Astrocyte (in vitro differentiated cells and primary cell): Measurements from ENCODE around the gene ZNF385B. TPM values are rescaled to one million over a fixed set of nuclear protein-coding genes. Genes with fewer than 3 reads are reported as not detected.

Experiments
- DNase-seq: peaks from one replicate; pipeline ENCODE4 v3.0.0-alpha.2; 2010; ENCODE audit warnings: low read depth
- FAIRE-seq: peaks from 2 replicates; lab custom pipeline; 2011; peaks lifted over from hg19 to GRCh38; lab: Jason Lieb, UNC
- H2AFZ ChIP-seq: 2 replicates; pipeline ENCODE4 v1.6.0; 2012; ENCODE audit warnings: low read depth, low read length, inconsistent platforms
- H3K27ac ChIP-seq: 2 replicates; pipeline ENCODE4 v1.5.1; 2011; ENCODE audit warnings: low read depth, low read length, inconsistent platforms
- H3K27me3 ChIP-seq: 2 replicates; pipeline ENCODE4 v1.6.0; 2011; ENCODE audit warnings: low read length, inconsistent platforms; ENCODE audit not compliant: insufficient read depth
- H3K36me3 ChIP-seq: 2 replicates; pipeline ENCODE4 v1.5.1; 2011; ENCODE audit warnings: low read length, inconsistent platforms; ENCODE audit not compliant: insufficient read depth
- H3K4me1 ChIP-seq: 2 replicates; pipeline ENCODE4 v1.5.1; 2011; ENCODE audit warnings: low read length, inconsistent platforms; ENCODE audit not compliant: insufficient read depth
- H3K4me2 ChIP-seq: 2 replicates; pipeline ENCODE4 v1.6.0; 2012; ENCODE audit warnings: low read length, inconsistent platforms
- H3K4me3 ChIP-seq: 2 replicates; pipeline ENCODE4 v1.5.1; 2011; ENCODE audit warnings: low read depth, mild to moderate bottlenecking, low read length, inconsistent platforms; ENCODE audit not compliant: insufficient read depth
- H3K79me2 ChIP-seq: 2 replicates; pipeline ENCODE4 v1.6.0; 2012; ENCODE audit warnings: mild to moderate bottlenecking, low read length, inconsistent platforms; ENCODE audit not compliant: insufficient read depth
- H3K9ac ChIP-seq: 2 replicates; pipeline ENCODE4 v1.6.0; 2012; ENCODE audit warnings: mild to moderate bottlenecking, low read length, inconsistent platforms
- H3K9me3 ChIP-seq: 2 replicates; pipeline ENCODE4 v1.5.1; 2012; ENCODE audit warnings: low read depth, mild to moderate bottlenecking, low read length, inconsistent platforms; ENCODE audit not compliant: insufficient read depth
- H4K20me1 ChIP-seq: 2 replicates; pipeline ENCODE4 v1.6.0; 2012; ENCODE audit warnings: low read length, inconsistent platforms; ENCODE audit not compliant: insufficient read depth
- H3K27ac Mint-ChIP-seq: one replicate; pipeline ENCODE4 v1.8.0; 2021; ENCODE audit warnings: mild to moderate bottlenecking, mixed read lengths; ENCODE audit not compliant: unreplicated experiment
- H3K27me3 Mint-ChIP-seq: one replicate; pipeline ENCODE4 v1.8.0; 2021; ENCODE audit warnings: low read depth, mixed read lengths; ENCODE audit not compliant: unreplicated experiment
- H3K36me3 Mint-ChIP-seq: one replicate; pipeline ENCODE4 v1.8.0; 2021; ENCODE audit warnings: low read depth, mixed read lengths; ENCODE audit not compliant: unreplicated experiment
- H3K4me1 Mint-ChIP-seq: one replicate; pipeline ENCODE4 v1.8.0; 2021; ENCODE audit warnings: low read depth, mixed read lengths; ENCODE audit not compliant: unreplicated experiment
- H3K4me3 Mint-ChIP-seq: one replicate; pipeline ENCODE4 v1.8.0; 2021; ENCODE audit warnings: mild to moderate bottlenecking, moderate library complexity, mixed read lengths; ENCODE audit not compliant: unreplicated experiment
- H3K9me3 Mint-ChIP-seq: one replicate; pipeline ENCODE4 v1.8.0; 2021; ENCODE audit warnings: mild to moderate bottlenecking, mixed read lengths; ENCODE audit not compliant: unreplicated experiment
- CTCF ChIP-seq: IDR thresholded peaks from 2 replicates; pipeline ENCODE4 v1.5.1; 2011; ENCODE audit warnings: low read depth, mild to moderate bottlenecking, inconsistent platforms, low read length, moderate library complexity; ENCODE audit not compliant: insufficient read depth
- EZH2 ChIP-seq: IDR thresholded peaks from 2 replicates; pipeline ENCODE4 v1.6.1; 2012; ENCODE audit warnings: mild to moderate bottlenecking, low read length, inconsistent platforms; ENCODE audit not compliant: insufficient read depth
- total RNA-seq: library from RNA; stranded (reverse); gene quantifications from 2 replicates; pipeline ENCODE4 v1.2.1, GENCODE V29; 2021

ZNF385B gene
- total RNA-seq, 1 donor from 2014 or later = 0.27 TPM

GRCh38 chr2:179840840-179841239 is 20.6 kb downstream of the ZNF385B start:
- no peak for TF ChIP-seq EZH2
- H3K4me3 ChIP-seq = no peak overlapping the region
- no peak overlapping the region for H3K9ac ChIP-seq
- Mint-ChIP-seq H3K4me3 (no peak overlapping the region), H3K27ac (no peak overlapping the region), H3K27me3 (no peaks in the 10 kb centered on the region), H3K9me3 (no peaks in the 10 kb centered on the region), H3K36me3 (no peaks in the 10 kb centered on the region), H3K4me1 (peaks cover 14% of the 10 kb centered on the region)
- FAIRE-seq (no peak), DNase-seq (no peak)
- no peak overlapping the region for H2AFZ ChIP-seq
- no peaks in the 10 kb centered on the region for H3K9me3 ChIP-seq
- no peaks in the 10 kb centered on the region for H4K20me1 ChIP-seq
- no peaks in the 10 kb centered on the region for H3K79me2 ChIP-seq
- H3K27me3 ChIP-seq = no peaks in the 10 kb centered on the region
- H3K4me1 ChIP-seq = no peaks in the 10 kb centered on the region
- no peak overlapping the region for H3K27ac ChIP-seq
- no peak overlapping the region for H3K4me2 ChIP-seq
- H3K36me3 ChIP-seq = no peaks in the 10 kb centered on the region

DNA sequence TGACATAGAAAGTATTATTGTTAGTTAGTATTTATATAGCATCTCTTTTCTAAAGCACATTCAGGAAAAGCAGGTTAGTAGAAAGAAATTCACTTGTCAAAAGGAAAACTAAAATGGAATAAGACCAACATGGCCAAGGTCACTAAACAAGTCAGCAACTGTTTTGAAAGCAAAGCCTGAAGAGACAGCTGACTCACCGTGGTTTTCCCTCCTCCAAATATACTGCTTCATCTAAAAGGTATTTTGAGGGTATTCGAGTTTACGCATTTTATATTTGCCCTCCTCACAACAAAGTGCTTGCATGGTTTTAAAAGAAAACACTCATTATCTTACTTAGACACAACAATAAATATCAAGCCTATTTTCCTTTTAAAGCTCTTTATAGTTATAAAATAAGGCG is 24.0 kb downstream of the ZNF385B start:
- Histone ChIP-seq H3K9ac (no peak overlapping the region), H3K36me3 (no peaks in the 10 kb centered on the region), H3K9me3 (no peaks in the 10 kb centered on the region), H3K4me3 (no peak overlapping the region), H3K79me2 (no peaks in the 10 kb centered on the region), H3K27ac (no peak overlapping the region), H3K4me2 (peak overlapping the region; percentile 11), H4K20me1 (no peaks in the 10 kb centered on the region), H3K27me3 (no peaks in the 10 kb centered on the region), H3K4me1 (no peaks in the 10 kb centered on the region), H2AFZ (no peak overlapping the region)
- FAIRE-seq = no peak
- DNase-seq = peak; percentile 82
- Mint-ChIP-seq H3K4me1 (peaks cover 14% of the 10 kb centered on the region), H3K4me3 (no peak overlapping the region), H3K36me3 (no peaks in the 10 kb centered on the region), H3K27me3 (no peaks in the 10 kb centered on the region), H3K27ac (peak overlapping the region; percentile 51), H3K9me3 (no peaks in the 10 kb centered on the region)
- TF ChIP-seq EZH2 = no peak
- TF ChIP-seq CTCF = no peak

DNA sequence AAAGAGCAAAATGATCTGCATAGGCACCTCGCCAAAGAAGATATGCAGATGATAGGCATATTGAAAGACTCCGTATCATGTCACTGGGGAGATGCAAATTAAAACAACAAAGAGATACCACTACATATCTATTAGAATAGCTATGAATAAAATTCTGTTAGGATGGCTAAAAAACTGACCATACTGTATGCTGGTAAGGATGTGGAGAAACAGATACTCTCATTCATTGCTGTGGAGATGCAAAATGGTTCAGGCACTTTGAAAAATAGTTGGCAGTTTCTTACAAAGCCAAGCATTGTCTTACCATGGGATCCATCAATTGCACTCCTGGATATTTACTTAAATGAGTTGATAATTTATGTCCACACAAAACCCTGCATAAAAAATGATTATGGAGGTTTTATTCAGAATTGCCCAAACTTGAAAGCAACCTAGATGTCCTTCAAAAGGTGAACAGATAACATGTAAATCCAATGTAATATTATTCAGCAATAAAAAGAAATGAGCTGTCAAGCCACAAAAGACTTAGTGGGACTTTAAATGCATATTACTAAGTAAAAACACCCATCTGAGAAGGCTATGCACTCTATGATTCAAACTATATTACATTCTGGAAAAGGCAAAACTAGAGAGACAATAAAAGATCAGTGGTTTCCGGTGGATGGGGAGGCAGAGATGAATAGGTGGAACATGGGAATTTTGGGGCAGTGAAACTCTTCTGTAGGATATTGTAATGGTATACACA is 31.2 kb downstream of the ZNF385B start:
- peaks cover 19% of the 10 kb centered on the region for H3K4me1 Mint-ChIP-seq
- no peaks in the 10 kb centered on the region for H3K9me3 Mint-ChIP-seq
- H4K20me1 ChIP-seq = no peaks in the 10 kb centered on the region
- no peaks in the 10 kb centered on the region for H3K36me3 ChIP-seq
- no peak overlapping the region for H3K4me3 Mint-ChIP-seq
- FAIRE-seq (no peak), DNase-seq (no peak)
- H3K27ac Mint-ChIP-seq = no peak overlapping the region
- H3K27me3 Mint-ChIP-seq = no peaks in the 10 kb centered on the region
- H3K9me3 ChIP-seq = no peaks in the 10 kb centered on the region
- no peak overlapping the region for H3K4me3 ChIP-seq
- TF ChIP-seq CTCF = no peak
- no peak for TF ChIP-seq EZH2
- H3K27me3 ChIP-seq = no peaks in the 10 kb centered on the region
- no peak overlapping the region for H3K4me2 ChIP-seq
- no peaks in the 10 kb centered on the region for H3K36me3 Mint-ChIP-seq
- H3K27ac ChIP-seq = no peak overlapping the region
- no peak overlapping the region for H2AFZ ChIP-seq
- H3K79me2 ChIP-seq = no peaks in the 10 kb centered on the region
- no peaks in the 10 kb centered on the region for H3K4me1 ChIP-seq
- H3K9ac ChIP-seq = no peak overlapping the region
